NOMO-1 treated with dmso at 0.1 percent for 144 hours (cell line): ENCODE data around the gene TTC28.

Source experiments
- DNase-seq: peaks from one replicate; lab custom pipeline; 2025; ENCODE audit not compliant: unreplicated experiment; lab: John Stamatoyannopoulos, UW

TTC28 gene

GRCh38 chr22:27941143-27941542 is 738.5 kb downstream of the TTC28 start:
- no peak for DNase-seq

- DNase-seq = no peak
These were observed 742.2 kb downstream of the TTC28 start for GRCh38 chr22:27937453-27937852.

- no peak for DNase-seq
These were observed 743.7 kb downstream of the TTC28 start for GRCh38 chr22:27935897-27936296.

- no peak for DNase-seq
These were observed 745.6 kb downstream of the TTC28 start for GRCh38 chr22:27934069-27934468.

- DNase-seq = no peak
These were observed 746.3 kb downstream of the TTC28 start for GRCh38 chr22:27933186-27933983.

- no peak for DNase-seq
These were observed 749.1 kb downstream of the TTC28 start for GRCh38 chr22:27930331-27931060.
